Stimulated activated memory B cell treated with anti-CD40 and anti-IgM and Interleukin-4, amounts not matched to agents 10 μg/mL and 1 μg/mL and 100 μg/mL, for 72 hours (primary cell): Measurements from ENCODE around the gene TRA2B.
A peak's percentile ranks its signal among the peaks of the same experiment; 100 is the strongest.

ENCODE experiments used
- ATAC-seq: fragments of 150-1000 bp; cut with Tn5 transposase; 2 replicates; pipeline ENCODE4 v1.10.0; 2021
- H3K27ac Mint-ChIP-seq: one replicate; pipeline ENCODE4 v1.8.0; 2022; ENCODE audit warnings: mild to moderate bottlenecking, mixed read lengths
- H3K27me3 Mint-ChIP-seq: one replicate; pipeline ENCODE4 v1.8.0; 2022; ENCODE audit warnings: mixed read lengths
- H3K36me3 Mint-ChIP-seq: one replicate; pipeline ENCODE4 v1.8.0; 2022; ENCODE audit warnings: mixed read lengths
- H3K4me1 Mint-ChIP-seq: one replicate; pipeline ENCODE4 v1.8.0; 2022; ENCODE audit warnings: mixed read lengths
- H3K4me3 Mint-ChIP-seq: one replicate; pipeline ENCODE4 v1.8.0; 2022; ENCODE audit warnings: mild to moderate bottlenecking, moderate library complexity, mixed read lengths
- H3K9me3 Mint-ChIP-seq: one replicate; pipeline ENCODE4 v1.8.0; 2022; ENCODE audit warnings: mixed read lengths

Gene TRA2B

GRCh38 chr3:185936814-185937688, 763 bp downstream of the TRA2B start:
- Mint-ChIP-seq H3K4me1 (peaks cover 38% of the 10 kb centered on the region), H3K36me3 (peaks cover 29% of the 10 kb centered on the region), H3K4me3 (peak overlapping the region; percentile 97), H3K9me3 (no peaks in the 10 kb centered on the region), H3K27ac (peak overlapping the region; percentile 98), H3K27me3 (no peaks in the 10 kb centered on the region)
- ATAC-seq, result peak; percentile 83

GRCh38 chr3:185936273-185936629, 1.6 kb downstream of the TRA2B start:
- H3K4me3 Mint-ChIP-seq, result peak overlapping the region; percentile 97
- peaks cover 46% of the 10 kb centered on the region for H3K4me1 Mint-ChIP-seq
- no peaks in the 10 kb centered on the region for H3K27me3 Mint-ChIP-seq
- no peak for ATAC-seq
- no peaks in the 10 kb centered on the region for H3K9me3 Mint-ChIP-seq
- peaks cover 37% of the 10 kb centered on the region for H3K36me3 Mint-ChIP-seq
- peak overlapping the region; percentile 98 for H3K27ac Mint-ChIP-seq

- no peak for ATAC-seq
- Mint-ChIP-seq H3K27me3 (no peaks in the 10 kb centered on the region), H3K27ac (peak overlapping the region; percentile 98), H3K4me1 (peaks cover 52% of the 10 kb centered on the region), H3K36me3 (peaks cover 39% of the 10 kb centered on the region), H3K9me3 (no peaks in the 10 kb centered on the region), H3K4me3 (peak overlapping the region; percentile 97)
Observed at GRCh38 chr3:185935465-185936272, 2.1 kb downstream of the TRA2B start.

GRCh38 chr3:185934767-185935464, 2.9 kb downstream of the TRA2B start:
- no peak for ATAC-seq
- peak overlapping the region; percentile 98 for H3K27ac Mint-ChIP-seq
- no peaks in the 10 kb centered on the region for H3K27me3 Mint-ChIP-seq
- H3K4me1 Mint-ChIP-seq, result peaks cover 60% of the 10 kb centered on the region
- H3K4me3 Mint-ChIP-seq, result peak overlapping the region; percentile 97
- no peaks in the 10 kb centered on the region for H3K9me3 Mint-ChIP-seq
- peaks cover 45% of the 10 kb centered on the region for H3K36me3 Mint-ChIP-seq

GRCh38 chr3:185934174-185934557, 3.6 kb downstream of the TRA2B start:
- no peaks in the 10 kb centered on the region for H3K9me3 Mint-ChIP-seq
- no peak for ATAC-seq
- peak overlapping the region; percentile 97 for H3K4me3 Mint-ChIP-seq
- H3K27ac Mint-ChIP-seq, result no peak overlapping the region
- peaks cover 52% of the 10 kb centered on the region for H3K36me3 Mint-ChIP-seq
- no peaks in the 10 kb centered on the region for H3K27me3 Mint-ChIP-seq
- H3K4me1 Mint-ChIP-seq, result peaks cover 67% of the 10 kb centered on the region

- no peak for ATAC-seq
- Mint-ChIP-seq H3K4me3 (peak overlapping the region; percentile 97), H3K4me1 (peaks cover 73% of the 10 kb centered on the region), H3K36me3 (peaks cover 52% of the 10 kb centered on the region), H3K27ac (no peak overlapping the region), H3K9me3 (no peaks in the 10 kb centered on the region), H3K27me3 (no peaks in the 10 kb centered on the region)
Observed at GRCh38 chr3:185933374-185934173, 4.2 kb downstream of the TRA2B start.

- peak overlapping the region; percentile 57 for H3K27ac Mint-ChIP-seq
- no peak for ATAC-seq
- H3K36me3 Mint-ChIP-seq, result peaks cover 48% of the 10 kb centered on the region
- H3K27me3 Mint-ChIP-seq, result no peaks in the 10 kb centered on the region
- no peaks in the 10 kb centered on the region for H3K9me3 Mint-ChIP-seq
- H3K4me1 Mint-ChIP-seq, result peaks cover 89% of the 10 kb centered on the region
- peak overlapping the region; percentile 75 for H3K4me3 Mint-ChIP-seq
Observed at GRCh38 chr3:185931777-185932612, 5.8 kb downstream of the TRA2B start.

GRCh38 chr3:185930393-185931107, 7.3 kb downstream of the TRA2B start:
- H3K9me3 Mint-ChIP-seq, result no peaks in the 10 kb centered on the region
- peaks cover 99% of the 10 kb centered on the region for H3K4me1 Mint-ChIP-seq
- peak overlapping the region; percentile 76 for H3K27ac Mint-ChIP-seq
- peak overlapping the region; percentile 76 for H3K4me3 Mint-ChIP-seq
- no peaks in the 10 kb centered on the region for H3K27me3 Mint-ChIP-seq
- H3K36me3 Mint-ChIP-seq, result peaks cover 49% of the 10 kb centered on the region
- ATAC-seq, result no peak

GRCh38 chr3:185929192-185930151, 8.3 kb downstream of the TRA2B start:
- H3K27ac Mint-ChIP-seq, result peak overlapping the region; percentile 76
- peaks cover 57% of the 10 kb centered on the region for H3K36me3 Mint-ChIP-seq
- no peak for ATAC-seq
- H3K27me3 Mint-ChIP-seq, result no peaks in the 10 kb centered on the region
- peaks cover 99% of the 10 kb centered on the region for H3K4me1 Mint-ChIP-seq
- no peaks in the 10 kb centered on the region for H3K9me3 Mint-ChIP-seq
- H3K4me3 Mint-ChIP-seq, result peak overlapping the region; percentile 76

GRCh38 chr3:185928496-185928895, 9.3 kb downstream of the TRA2B start:
- peaks cover 67% of the 10 kb centered on the region for H3K36me3 Mint-ChIP-seq
- no peaks in the 10 kb centered on the region for H3K27me3 Mint-ChIP-seq
- peaks cover 92% of the 10 kb centered on the region for H3K4me1 Mint-ChIP-seq
- H3K9me3 Mint-ChIP-seq, result no peaks in the 10 kb centered on the region
- peak; percentile 67 for ATAC-seq
- peak overlapping the region; percentile 76 for H3K4me3 Mint-ChIP-seq
- H3K27ac Mint-ChIP-seq, result peak overlapping the region; percentile 76

- ATAC-seq, result no peak
- Mint-ChIP-seq H3K36me3 (peaks cover 73% of the 10 kb centered on the region), H3K27me3 (no peaks in the 10 kb centered on the region), H3K9me3 (no peaks in the 10 kb centered on the region), H3K27ac (peak overlapping the region; percentile 76), H3K4me3 (peak overlapping the region; percentile 76), H3K4me1 (peaks cover 84% of the 10 kb centered on the region)
Observed at GRCh38 chr3:185927501-185928200, 10.2 kb downstream of the TRA2B start.

- Mint-ChIP-seq H3K36me3 (peaks cover 73% of the 10 kb centered on the region), H3K27ac (no peak overlapping the region)
Observed at GRCh38 chr3:185926445-185926844, 11.4 kb downstream of the TRA2B start.

More at GRCh38 chr3:185926445-185926844, 11.4 kb downstream of the TRA2B start:
- no peaks in the 10 kb centered on the region for H3K9me3 Mint-ChIP-seq
- H3K4me3 Mint-ChIP-seq, result peak overlapping the region; percentile 7
- no peaks in the 10 kb centered on the region for H3K27me3 Mint-ChIP-seq
- H3K4me1 Mint-ChIP-seq, result peaks cover 72% of the 10 kb centered on the region
- no peak for ATAC-seq
